Ectodermal cell (in vitro differentiated cells): ENCODE measurements around the gene CBX2.

Experiments used
- H3K27ac ChIP-seq: 2 replicates; pipeline ENCODE4 v1.7.0; 2013; ENCODE audit warnings: mild to moderate bottlenecking, low read depth, low read length; ENCODE audit not compliant: insufficient read depth, poor library complexity, severe bottlenecking
- H3K27me3 ChIP-seq: 2 replicates; pipeline ENCODE4 v1.7.0; 2013; ENCODE audit warnings: mild to moderate bottlenecking, low read length; ENCODE audit not compliant: insufficient read depth, control insufficient read depth, poor library complexity, severe bottlenecking
- H3K36me3 ChIP-seq: one replicate; pipeline ENCODE4 v1.7.0; 2013; ENCODE audit warnings: low read length; ENCODE audit not compliant: control insufficient read depth, insufficient read depth
- H3K4me1 ChIP-seq: one replicate; pipeline ENCODE4 v1.7.0; 2013; ENCODE audit warnings: low read length; ENCODE audit not compliant: control insufficient read depth, insufficient read depth
- H3K4me3 ChIP-seq: 2 replicates; pipeline ENCODE4 v1.7.0; 2013; ENCODE audit warnings: low read depth, low read length, control low read depth; ENCODE audit not compliant: insufficient read depth
- H3K9me3 ChIP-seq: 2 replicates; pipeline ENCODE4 v1.7.0; 2013; ENCODE audit warnings: mild to moderate bottlenecking, low read length, moderate library complexity; ENCODE audit not compliant: control insufficient read depth
- WGBS, 2 experiments: methylation state at CpG; one replicate each; pipeline ENCODE4 v1.1.7; 2013; ENCODE audit warnings: missing lambda C conversion rate in 2 of 2; 5-methylcytosine and 5-hydroxymethylcytosine counted together

Gene CBX2

GRCh38 chr17:79824234-79824633 is 46.3 kb downstream of the CBX2 start:
- peaks cover 56% of the 10 kb centered on the region for H3K27me3 ChIP-seq
- no peaks in the 10 kb centered on the region for H3K9me3 ChIP-seq
- WGBS, 2 experiments = 94% methylated on average over 17 of the region's 17 CpGs

DNA sequence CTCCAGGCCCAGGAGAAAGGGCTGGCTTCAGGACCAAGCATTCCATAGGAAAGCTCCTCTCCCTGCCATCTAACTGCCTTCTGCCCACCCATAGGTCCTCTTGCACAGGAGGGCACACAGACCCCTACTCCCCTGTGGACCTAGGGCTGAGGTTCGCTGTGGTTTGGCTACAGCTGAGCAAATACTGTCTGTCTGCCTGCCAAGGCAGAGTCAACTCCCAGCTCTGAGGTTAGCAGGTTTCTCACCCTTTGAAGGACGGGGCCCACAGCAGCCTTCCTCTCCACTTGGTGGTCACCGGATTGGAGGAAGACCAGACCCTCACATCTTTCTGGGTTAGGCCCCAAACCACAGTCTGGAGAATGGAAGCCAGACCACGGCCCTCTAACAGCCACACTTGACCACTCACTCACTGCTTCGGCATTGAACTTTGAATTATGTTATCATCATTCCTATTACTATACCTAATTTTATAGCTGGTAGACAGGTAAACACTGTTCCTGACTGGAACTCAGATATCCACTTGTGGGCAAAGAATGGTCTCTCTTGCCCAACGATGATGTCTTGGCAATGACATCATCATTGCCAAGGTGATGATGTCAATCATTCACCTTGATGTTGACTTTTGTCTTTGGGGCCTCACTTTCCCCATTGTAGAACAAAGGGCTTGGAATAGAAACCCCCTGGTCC is 47.1 kb downstream of the CBX2 start:
- Histone ChIP-seq H3K4me1 (no peaks in the 10 kb centered on the region), H3K27me3 (peaks cover 56% of the 10 kb centered on the region)
- WGBS, 2 experiments = 92 to 94% methylated on average over 6 of the region's 6 CpGs

More at GRCh38 chr17:79824234-79824633, 46.3 kb downstream of the CBX2 start:
- no peaks in the 10 kb centered on the region for H3K36me3 ChIP-seq
- H3K4me1 ChIP-seq = no peaks in the 10 kb centered on the region
- H3K4me3 ChIP-seq = no peak overlapping the region
- no peak overlapping the region for H3K27ac ChIP-seq

GRCh38 chr17:79825580-79825921 is 47.6 kb downstream of the CBX2 start:
- Histone ChIP-seq H3K27ac (no peak overlapping the region), H3K9me3 (no peaks in the 10 kb centered on the region), H3K36me3 (no peaks in the 10 kb centered on the region), H3K4me1 (peaks cover 1% of the 10 kb centered on the region), H3K27me3 (peaks cover 56% of the 10 kb centered on the region), H3K4me3 (no peak overlapping the region)
- WGBS, 2 experiments = 92 to 94% methylated on average over 5 of the region's 5 CpGs

More for the DNA sequence above, 47.1 kb downstream of the CBX2 start:
- H3K9me3 ChIP-seq = no peaks in the 10 kb centered on the region
- no peak overlapping the region for H3K27ac ChIP-seq
- no peak overlapping the region for H3K4me3 ChIP-seq
- H3K36me3 ChIP-seq = no peaks in the 10 kb centered on the region

DNA sequence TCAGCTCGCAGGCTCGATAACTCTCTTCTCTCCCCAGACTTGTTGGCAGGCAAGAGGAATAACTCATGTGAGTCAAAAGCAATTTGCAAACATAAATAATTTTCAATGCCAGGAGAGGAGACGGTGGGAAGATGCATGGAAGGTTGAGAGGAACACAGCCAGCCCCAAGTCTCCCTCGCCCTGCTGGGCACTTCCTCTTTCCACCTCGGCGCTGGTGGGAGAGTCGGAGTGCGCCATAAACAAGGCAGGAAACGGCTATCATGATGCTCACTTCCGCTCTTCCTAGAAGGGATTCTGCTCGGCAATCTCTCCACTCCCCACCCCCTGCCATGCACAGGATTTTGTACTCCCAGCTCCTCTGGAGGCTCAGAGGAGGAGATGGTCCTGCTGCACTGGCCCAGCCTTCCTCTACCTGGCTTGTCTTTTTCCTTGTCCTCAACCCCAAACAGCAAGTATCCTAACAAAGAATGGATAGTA is 48.3 kb downstream of the CBX2 start:
- Histone ChIP-seq H3K27me3 (peaks cover 56% of the 10 kb centered on the region), H3K9me3 (no peaks in the 10 kb centered on the region), H3K36me3 (no peaks in the 10 kb centered on the region), H3K4me3 (no peak overlapping the region), H3K27ac (no peak overlapping the region), H3K4me1 (peaks cover 8% of the 10 kb centered on the region)
- WGBS, 2 experiments = 79 to 80% methylated on average over 11 of the region's 11 CpGs

DNA sequence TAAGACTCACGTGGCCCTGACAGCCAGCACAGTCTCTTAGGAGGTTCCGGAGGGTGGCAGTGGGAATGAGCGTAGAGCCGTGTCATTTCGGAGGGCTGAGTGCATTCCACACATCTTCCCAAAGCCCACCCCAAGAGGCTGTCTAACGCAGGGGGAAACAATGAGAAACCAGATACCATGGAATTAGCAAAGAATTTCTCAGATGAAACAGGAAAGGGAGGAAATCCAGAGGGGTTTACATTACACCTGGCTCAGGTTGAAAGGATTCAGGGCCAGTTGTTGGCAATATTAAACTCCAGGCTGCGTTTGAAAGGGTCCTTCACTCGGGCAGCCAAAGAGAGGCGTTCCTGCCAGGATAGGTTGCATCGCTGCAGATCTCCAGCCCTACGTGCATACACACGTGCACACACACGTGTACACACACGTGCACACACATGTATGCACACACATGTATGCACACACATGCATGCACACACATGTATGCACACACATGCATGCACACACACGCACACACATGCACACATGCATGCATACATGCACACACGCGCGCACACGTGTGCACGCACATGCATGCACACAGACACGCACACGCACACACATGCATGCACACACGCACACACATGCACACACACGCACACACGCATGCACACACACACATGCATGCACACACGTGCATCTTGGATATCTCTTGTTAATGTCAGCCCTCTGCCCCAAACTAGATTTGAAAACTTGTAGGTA is 49.1 kb downstream of the CBX2 start:
- Histone ChIP-seq H3K27me3 (peaks cover 58% of the 10 kb centered on the region), H3K36me3 (no peaks in the 10 kb centered on the region), H3K27ac (no peak overlapping the region), H3K4me1 (peaks cover 12% of the 10 kb centered on the region), H3K9me3 (no peaks in the 10 kb centered on the region), H3K4me3 (no peak overlapping the region)
- WGBS, 2 experiments = 87% methylated on average over 26 of the region's 26 CpGs

- Histone ChIP-seq H3K4me1 (peaks cover 24% of the 10 kb centered on the region), H3K27ac (no peak overlapping the region), H3K4me3 (no peak overlapping the region), H3K36me3 (no peaks in the 10 kb centered on the region), H3K27me3 (peaks cover 68% of the 10 kb centered on the region), H3K9me3 (no peaks in the 10 kb centered on the region)
- WGBS, 2 experiments = 92 to 95% methylated on average over 2 of the region's 2 CpGs
Measured at GRCh38 chr17:79829004-79829403, 51.1 kb downstream of the CBX2 start.

DNA sequence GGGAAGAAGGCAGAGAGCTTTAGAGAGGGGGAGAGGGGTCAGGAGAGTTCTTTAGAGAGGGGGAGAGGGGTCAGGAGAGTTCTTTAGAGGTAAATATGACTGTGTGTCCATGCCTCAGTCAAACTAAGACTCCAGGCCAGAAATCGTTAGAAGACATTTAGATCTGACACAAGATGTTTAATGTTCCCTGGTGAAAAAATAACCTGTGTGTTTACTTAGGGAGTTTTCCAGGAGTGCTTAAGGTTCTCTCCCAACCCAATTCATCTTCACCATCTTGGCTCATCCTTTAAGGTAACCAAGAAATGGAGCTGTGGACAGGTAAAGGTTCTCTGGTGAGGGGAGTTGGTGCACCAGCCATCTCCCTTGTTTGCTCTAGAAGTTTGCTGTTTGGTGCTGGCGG is 51.5 kb downstream of the CBX2 start:
- Histone ChIP-seq H3K9me3 (no peaks in the 10 kb centered on the region), H3K4me1 (peaks cover 27% of the 10 kb centered on the region), H3K27me3 (peaks cover 72% of the 10 kb centered on the region), H3K4me3 (no peak overlapping the region), H3K36me3 (no peaks in the 10 kb centered on the region), H3K27ac (no peak overlapping the region)
- 92 to 94% methylated on average over 2 of the region's 2 CpGs for WGBS, 2 experiments

DNA sequence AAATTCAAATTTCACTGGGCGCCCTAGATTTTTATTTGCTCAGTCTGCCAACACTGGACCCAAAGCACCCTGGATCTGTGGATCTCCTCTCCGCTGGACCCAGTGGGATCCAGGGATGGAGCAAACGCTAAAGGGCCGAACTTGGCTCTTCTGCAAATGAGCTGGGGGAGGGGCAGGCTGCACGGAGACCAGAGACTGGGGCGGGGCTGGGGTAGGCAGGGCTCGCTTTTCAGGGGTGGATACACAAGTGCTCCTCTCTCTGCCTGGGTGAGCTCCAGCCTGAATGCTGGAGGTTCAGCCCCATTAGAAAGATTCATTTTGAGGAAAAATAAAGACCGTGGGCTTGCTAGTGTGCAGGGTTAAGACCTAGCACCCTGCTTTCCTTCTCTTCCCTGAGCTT is 52.4 kb downstream of the CBX2 start:
- 41 to 43% methylated on average over 8 of the region's 8 CpGs for WGBS, 2 experiments
- no peak overlapping the region for H3K27ac ChIP-seq
- H3K27me3 ChIP-seq = peaks cover 80% of the 10 kb centered on the region
- no peaks in the 10 kb centered on the region for H3K9me3 ChIP-seq
- no peak overlapping the region for H3K4me3 ChIP-seq
- peaks cover 35% of the 10 kb centered on the region for H3K4me1 ChIP-seq
- no peaks in the 10 kb centered on the region for H3K36me3 ChIP-seq

GRCh38 chr17:79830763-79831264 is 52.9 kb downstream of the CBX2 start:
- 84 to 91% methylated on average over 8 of the region's 8 CpGs for WGBS, 2 experiments
- Histone ChIP-seq H3K27ac (no peak overlapping the region), H3K36me3 (no peaks in the 10 kb centered on the region), H3K4me3 (no peak overlapping the region), H3K9me3 (no peaks in the 10 kb centered on the region), H3K27me3 (peaks cover 80% of the 10 kb centered on the region), H3K4me1 (peaks cover 41% of the 10 kb centered on the region)
